Measurements from ENCODE around the gene MRPS22. TPM values are rescaled to one million over a fixed set of nuclear protein-coding genes. Genes with fewer than 3 reads are reported as not detected.

The MRPS22 gene
- total RNA-seq, 6 donors from 2014 or later: 17.8 to 48.3 (median 33.1) TPM

DNA sequence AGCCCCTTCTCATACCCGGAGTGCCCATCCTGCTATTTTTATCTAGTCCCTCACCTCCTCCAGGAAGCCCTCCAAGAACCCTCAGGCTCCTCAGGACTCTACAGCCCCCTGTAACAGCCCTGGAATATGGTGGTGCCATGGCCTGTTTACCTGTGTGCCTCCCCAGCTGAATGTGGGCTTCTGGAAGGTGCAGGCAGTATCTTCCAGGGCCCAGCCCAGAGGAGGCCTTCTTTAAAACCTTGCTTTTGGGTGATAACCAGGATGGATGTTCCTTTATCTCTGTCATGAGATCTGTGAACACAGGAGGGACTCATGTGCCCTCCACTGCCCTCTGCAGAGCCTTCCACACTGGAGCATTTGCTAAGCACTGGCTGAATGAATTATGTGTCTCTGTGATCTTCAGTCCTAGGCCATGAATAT, 36.7 kb upstream of the MRPS22 start:
- ATAC-seq (ENCODE audit: low FRiP score in 2 of 2) (no peak), DNase-seq (no peak)
- Histone ChIP-seq H3K27ac (no peak overlapping the region), H3K36me3 (no peaks in the 10 kb centered on the region), H3K9me3 (no peaks in the 10 kb centered on the region), H3K4me3 (no peak overlapping the region), H3K27me3 (no peaks in the 10 kb centered on the region), H3K4me1 (no peaks in the 10 kb centered on the region)
- 86% methylated on average over 1 of the region's 1 CpG for WGBS, 2 donors
- TF ChIP-seq EP300 (IDR thresholded peaks at IDR 0.05) (no peak), POLR2A (IDR thresholded peaks at IDR 0.05) (no peak), POLR2AphosphoS5 (IDR thresholded peaks at IDR 0.05) (no peak)
- TF ChIP-seq, protein P1, sequence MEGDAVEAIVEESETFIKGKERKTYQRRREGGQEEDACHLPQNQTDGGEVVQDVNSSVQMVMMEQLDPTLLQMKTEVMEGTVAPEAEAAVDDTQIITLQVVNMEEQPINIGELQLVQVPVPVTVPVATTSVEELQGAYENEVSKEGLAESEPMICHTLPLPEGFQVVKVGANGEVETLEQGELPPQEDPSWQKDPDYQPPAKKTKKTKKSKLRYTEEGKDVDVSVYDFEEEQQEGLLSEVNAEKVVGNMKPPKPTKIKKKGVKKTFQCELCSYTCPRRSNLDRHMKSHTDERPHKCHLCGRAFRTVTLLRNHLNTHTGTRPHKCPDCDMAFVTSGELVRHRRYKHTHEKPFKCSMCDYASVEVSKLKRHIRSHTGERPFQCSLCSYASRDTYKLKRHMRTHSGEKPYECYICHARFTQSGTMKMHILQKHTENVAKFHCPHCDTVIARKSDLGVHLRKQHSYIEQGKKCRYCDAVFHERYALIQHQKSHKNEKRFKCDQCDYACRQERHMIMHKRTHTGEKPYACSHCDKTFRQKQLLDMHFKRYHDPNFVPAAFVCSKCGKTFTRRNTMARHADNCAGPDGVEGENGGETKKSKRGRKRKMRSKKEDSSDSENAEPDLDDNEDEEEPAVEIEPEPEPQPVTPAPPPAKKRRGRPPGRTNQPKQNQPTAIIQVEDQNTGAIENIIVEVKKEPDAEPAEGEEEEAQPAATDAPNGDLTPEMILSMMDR (IDR thresholded peaks at IDR 0.05): no peak

DNA sequence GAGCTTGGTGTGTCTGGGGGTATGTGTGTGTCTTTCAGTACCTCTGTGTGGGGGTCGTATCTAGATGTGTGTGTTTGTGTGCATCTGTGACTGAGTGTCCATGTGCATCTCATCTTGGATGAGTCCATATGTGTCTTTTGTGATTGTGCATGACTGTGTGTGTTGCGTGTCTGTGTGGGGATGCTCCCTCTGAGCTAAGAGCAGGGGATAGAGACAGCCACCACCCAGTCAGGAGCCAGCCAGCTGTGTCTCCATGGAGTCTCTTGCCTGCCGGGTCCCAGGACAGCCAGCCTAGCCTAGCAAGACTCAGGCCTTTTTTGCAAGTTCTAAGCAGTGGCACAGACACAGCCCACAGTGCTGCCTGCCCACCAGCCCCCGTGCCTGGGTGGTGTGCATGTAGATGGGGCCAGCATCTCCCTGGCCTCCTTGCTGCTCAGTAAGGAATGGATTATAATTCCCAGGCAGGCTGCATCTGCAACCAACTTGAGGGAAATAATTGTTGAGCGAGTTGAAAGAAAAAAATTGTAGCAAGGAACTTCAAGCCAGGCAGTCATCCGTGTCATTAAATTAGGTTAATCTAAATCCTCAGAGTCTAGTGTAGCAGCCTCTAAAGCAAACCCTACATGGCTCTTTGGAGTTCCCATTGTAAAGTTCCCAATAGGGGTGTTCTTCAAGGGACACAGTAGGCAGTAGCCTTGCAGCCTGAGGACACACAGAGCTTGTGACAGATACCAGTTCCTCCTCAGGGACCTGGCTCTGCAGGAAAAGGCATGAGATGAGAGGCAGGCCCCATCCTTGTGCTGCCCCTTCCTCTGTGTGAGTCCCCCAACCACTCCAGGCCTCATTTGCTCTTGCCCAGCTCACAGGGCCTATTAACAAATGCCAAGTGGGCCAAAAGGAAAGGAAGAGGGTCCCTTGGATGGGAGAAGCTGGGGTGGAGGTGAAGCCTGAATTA, 35.9 kb upstream of the MRPS22 start:
- 85 to 94% methylated on average over 4 to 6 of the region's 6 CpGs for WGBS, 2 donors
- ATAC-seq (ENCODE audit: low FRiP score in 2 of 2): no peak

DNA sequence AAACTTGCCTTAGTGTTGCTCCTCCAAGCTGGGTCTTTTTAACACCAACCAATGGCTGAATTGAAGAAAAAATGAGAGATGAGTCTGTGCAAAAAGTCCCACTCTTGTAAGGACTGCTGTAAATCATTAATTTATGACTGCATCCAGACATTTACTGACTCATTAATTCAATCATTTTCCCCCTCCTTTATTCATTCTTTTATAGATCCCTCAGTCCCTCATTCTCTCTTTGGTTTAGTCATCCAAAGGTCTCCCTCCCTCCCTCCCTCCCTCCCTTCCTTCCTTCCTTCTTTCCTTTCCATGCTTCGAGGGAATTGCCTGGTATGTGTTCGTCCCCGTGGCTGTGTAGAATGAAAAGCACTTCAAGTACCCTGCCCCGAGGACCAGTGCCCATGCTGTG, 35.3 kb upstream of the MRPS22 start:
- Histone ChIP-seq H3K27me3 (no peaks in the 10 kb centered on the region), H3K4me1 (no peaks in the 10 kb centered on the region), H3K36me3 (no peaks in the 10 kb centered on the region), H3K4me3 (no peak overlapping the region), H3K27ac (no peak overlapping the region), H3K9me3 (no peaks in the 10 kb centered on the region)
- WGBS, 2 donors: 33 to 58% methylated on average over 4 of the region's 4 CpGs
- TF ChIP-seq POLR2A (IDR thresholded peaks at IDR 0.05) (no peak), POLR2AphosphoS5 (IDR thresholded peaks at IDR 0.05) (no peak), EP300 (IDR thresholded peaks at IDR 0.05) (no peak)
- TF ChIP-seq, protein P1 (IDR thresholded peaks at IDR 0.05): no peak
- no peak for ATAC-seq (ENCODE audit: low FRiP score in 2 of 2)
- DNase-seq: no peak

More for the DNA sequence above, 35.9 kb upstream of the MRPS22 start:
- Histone ChIP-seq H3K4me1 (no peaks in the 10 kb centered on the region), H3K4me3 (no peak overlapping the region), H3K36me3 (no peaks in the 10 kb centered on the region), H3K9me3 (no peaks in the 10 kb centered on the region), H3K27ac (no peak overlapping the region), H3K27me3 (no peaks in the 10 kb centered on the region)
- peak in 1 of 2 donors; percentile 45 for DNase-seq
- TF ChIP-seq POLR2AphosphoS5 (IDR thresholded peaks at IDR 0.05) (no peak), EP300 (IDR thresholded peaks at IDR 0.05) (no peak), POLR2A (IDR thresholded peaks at IDR 0.05) (no peak)
- TF ChIP-seq, protein P1 (IDR thresholded peaks at IDR 0.05): no peak

- ATAC-seq (ENCODE audit: low FRiP score in 2 of 2) (no peak), DNase-seq (no peak)
- Histone ChIP-seq H3K9me3 (no peaks in the 10 kb centered on the region), H3K4me3 (no peak overlapping the region), H3K4me1 (no peaks in the 10 kb centered on the region), H3K27me3 (no peaks in the 10 kb centered on the region), H3K36me3 (no peaks in the 10 kb centered on the region), H3K27ac (no peak overlapping the region)
- WGBS, 2 donors: 60 to 82% methylated on average over 1 to 2 of the region's 2 CpGs
- TF ChIP-seq EP300 (IDR thresholded peaks at IDR 0.05) (no peak), POLR2AphosphoS5 (IDR thresholded peaks at IDR 0.05) (no peak), POLR2A (IDR thresholded peaks at IDR 0.05) (no peak)
- TF ChIP-seq, protein P1 (IDR thresholded peaks at IDR 0.05): no peak
Observed at GRCh38 chr3:139309061-139309591, 34.7 kb upstream of the MRPS22 start.
